SK-N-SH (cell line): Measurements from ENCODE around the gene FGD3. TPM values are rescaled to one million over a fixed set of nuclear protein-coding genes. Genes with fewer than 3 reads are reported as not detected.

Source experiments
- CTCF ChIA-PET: fragments of 300-600, 350-600 bp; formaldehyde crosslinking; extraction: SDS; loops from one replicate; lab custom pipeline; 2021; lab: Yijun Ruan, JAX
- POLR2A ChIA-PET: fragments of 350-600 bp; sonication (Branson Sonifier 250); formaldehyde crosslinking; extraction: SDS; loops from one replicate; lab custom pipeline; 2020; ENCODE audit warnings: antibody characterized with exemption, inconsistent platforms; lab: Yijun Ruan, JAX
- DNase-seq: peaks from one replicate; pipeline ENCODE4 v3.0.0; 2012
- H2AFZ ChIP-seq: fragments of 200-600 bp; sonication (generic); 2 replicates; pipeline ENCODE4 v1.8.1; 2016; ENCODE audit warnings: antibody characterized with exemption, mild to moderate bottlenecking, low read depth
- H3F3A ChIP-seq: fragments of 200-600 bp; sonication (generic); replicated peaks from 2 replicates; pipeline ENCODE3; 2016; ENCODE audit warnings: antibody characterized with exemption, mild to moderate bottlenecking; ENCODE audit not compliant: insufficient read depth
- H3K27ac ChIP-seq, 2 experiments: fragments of 200-500 bp in 1 of 2; fragments of 200-600 bp in 1 of 2; sonication (Bioruptor generic) in 1 of 2; sonication (generic), shearing (Covaris generic) in 1 of 2; 2 replicates each; pipeline versions ENCODE4 v1.5.1 to v1.6.1; 2014 to 2016; ENCODE audit warnings: low read depth in 2 of 2, inconsistent platforms in 1 of 2, low read length in 1 of 2, mild to moderate bottlenecking in 1 of 2, mixed read lengths in 1 of 2
- H3K27me3 ChIP-seq: fragments of 200-600 bp; sonication (generic), shearing (Covaris generic); 2 replicates; pipeline ENCODE4 v1.6.1; 2016; ENCODE audit warnings: mixed run types; ENCODE audit not compliant: insufficient read depth
- H3K36me3 ChIP-seq, 2 experiments: fragments of 200-500 bp in 1 of 2; fragments of 200-600 bp in 1 of 2; sonication (Bioruptor generic) in 1 of 2; sonication (generic) in 1 of 2; replicated peaks in 1 of 2; 2 replicates each; pipeline versions ENCODE3 to v1.5.1; 2014 to 2016; ENCODE audit warnings: low read length in 1 of 2, mild to moderate bottlenecking in 1 of 2; ENCODE audit not compliant: insufficient read depth in 2 of 2, control insufficient read depth in 1 of 2
- H3K4me1 ChIP-seq, 2 experiments: fragments of 200-500 bp in 1 of 2; fragments of 200-600 bp in 1 of 2; sonication (Bioruptor generic) in 1 of 2; sonication (generic), shearing (Covaris generic) in 1 of 2; 2 replicates each; pipeline versions ENCODE4 v1.5.1 to v1.6.1; 2014 to 2016; ENCODE audit warnings: low read depth in 1 of 2, low read length in 1 of 2, mixed run types in 1 of 2; ENCODE audit not compliant: insufficient read depth in 2 of 2, control insufficient read depth in 1 of 2
- H3K4me2 ChIP-seq: fragments of 200-600 bp; sonication (generic), shearing (Covaris generic); 2 replicates; pipeline ENCODE4 v1.6.1; 2017; ENCODE audit warnings: mixed run types
- H3K4me3 ChIP-seq, 2 experiments: fragments of 200-500 bp in 1 of 2; fragments of 200-600 bp in 1 of 2; sonication (Bioruptor generic) in 1 of 2; sonication (generic), shearing (Covaris generic) in 1 of 2; 2 replicates each; pipeline versions ENCODE4 v1.5.1 to v1.8.1; 2014 to 2016; ENCODE audit warnings: low read depth in 2 of 2, inconsistent platforms in 1 of 2, low read length in 1 of 2, mild to moderate bottlenecking in 1 of 2, mixed read lengths in 1 of 2, moderate library complexity in 1 of 2
- H3K79me2 ChIP-seq: fragments of 200-600 bp; sonication (generic); 2 replicates; pipeline ENCODE4 v1.8.1; 2017; ENCODE audit warnings: mild to moderate bottlenecking; ENCODE audit not compliant: insufficient read depth
- H3K9ac ChIP-seq: fragments of 200-600 bp; sonication (generic); 2 replicates; pipeline ENCODE4 v1.6.1; 2017; ENCODE audit warnings: mixed run types
- H3K9me2 ChIP-seq: fragments of 200-600 bp; sonication (generic); 2 replicates; pipeline ENCODE4 v1.6.1; 2017; ENCODE audit warnings: mixed run types
- H3K9me3 ChIP-seq: fragments of 200-600 bp; sonication (generic); 2 replicates; pipeline ENCODE4 v1.6.1; 2017; ENCODE audit warnings: mixed run types, mild to moderate bottlenecking, moderate library complexity
- H4K20me1 ChIP-seq: fragments of 200-600 bp; sonication (generic); 2 replicates; pipeline ENCODE4 v1.6.1; 2017; ENCODE audit warnings: mild to moderate bottlenecking, mixed run types; ENCODE audit not compliant: insufficient read depth
- EP300 ChIP-seq, 2 experiments: IDR thresholded peaks; 2 replicates each; pipeline versions ENCODE4 v1.4.0 to v1.6.1; 2012; ENCODE audit warnings: borderline replicate concordance in 1 of 2, low read depth in 1 of 2, low read length in 1 of 2
- EZH2phosphoT487 ChIP-seq: fragments of 200-600 bp; sonication (generic); IDR thresholded peaks from 2 replicates; pipeline ENCODE4 v1.6.1; 2017; ENCODE audit warnings: low read depth, mixed run types, mild to moderate bottlenecking, antibody characterized with exemption, moderate library complexity, borderline replicate concordance
- FOSL2 ChIP-seq: IDR thresholded peaks from 2 replicates; pipeline ENCODE4 v1.4.0; 2012; ENCODE audit warnings: low read depth, mild to moderate bottlenecking, moderate library complexity, borderline replicate concordance
- FOXM1 ChIP-seq: IDR thresholded peaks from 2 replicates; pipeline ENCODE4 v1.4.0; 2012; ENCODE audit warnings: low read depth, mild to moderate bottlenecking
- GATA2 ChIP-seq: sonication (generic); formaldehyde crosslinking; IDR thresholded peaks from 2 replicates; pipeline ENCODE4 v1.5.0; 2020; ENCODE audit warnings: mild to moderate bottlenecking, missing genetic modification reagents
- MXI1 ChIP-seq: IDR thresholded peaks from 2 replicates; pipeline ENCODE4 v1.6.1; 2012; ENCODE audit warnings: mild to moderate bottlenecking, low read depth, low read length, improper control_type of control experiment
- NFIC ChIP-seq: IDR thresholded peaks from 2 replicates; pipeline ENCODE4 v1.4.0; 2012; ENCODE audit warnings: borderline replicate concordance
- POLR2AphosphoS5 ChIP-seq: IDR thresholded peaks from 2 replicates; pipeline ENCODE4 v1.6.1; 2012; ENCODE audit warnings: low read depth, low read length
- RAD21 ChIP-seq: IDR thresholded peaks from 2 replicates; pipeline ENCODE4 v1.6.1; 2012; ENCODE audit warnings: mild to moderate bottlenecking, low read length
- RFX5 ChIP-seq: IDR thresholded peaks from 2 replicates; pipeline ENCODE4 v1.6.1; 2012; ENCODE audit warnings: mild to moderate bottlenecking, improper control_type of control experiment, low read length
- YY1 ChIP-seq: IDR thresholded peaks from 2 replicates; pipeline ENCODE4 v1.4.0; 2012; ENCODE audit warnings: low read depth, mild to moderate bottlenecking
- WGBS: methylation state at CpG from one replicate; pipeline ENCODE4 v1.1.6; 2017; ENCODE audit warnings: low lambda C conversion rate; 5-methylcytosine and 5-hydroxymethylcytosine counted together
- polyA plus RNA-seq, 3 experiments: library from polyadenylated mRNA; depleted of rRNA; stranded (reverse); fragments of >200 nt; gene quantifications; 2 replicates each; pipeline ENCODE4 v1.2.3, GENCODE V29; 2012
- TF ChIP-seq, protein P1 (sequence below): IDR thresholded peaks from 2 replicates; pipeline ENCODE4 v1.4.0; 2012; ENCODE audit warnings: low read depth, borderline replicate concordance
- TF ChIP-seq, protein P2 (sequence below): fragments of 150-350 bp; IDR thresholded peaks from 2 replicates; pipeline ENCODE4 v1.6.1; 2016; ENCODE audit warnings: mild to moderate bottlenecking, low read depth, low read length
- TF ChIP-seq, protein P3 (sequence below): IDR thresholded peaks from 2 replicates; pipeline ENCODE4; 2012
- TF ChIP-seq, protein P4 (sequence below): IDR thresholded peaks from 2 replicates; pipeline ENCODE4 v1.4.0; 2012; ENCODE audit warnings: low read depth

The FGD3 gene
- polyA plus RNA-seq, 1 of the 3 experiments (the other 2 are of a cell fraction), result not detected

DNA sequence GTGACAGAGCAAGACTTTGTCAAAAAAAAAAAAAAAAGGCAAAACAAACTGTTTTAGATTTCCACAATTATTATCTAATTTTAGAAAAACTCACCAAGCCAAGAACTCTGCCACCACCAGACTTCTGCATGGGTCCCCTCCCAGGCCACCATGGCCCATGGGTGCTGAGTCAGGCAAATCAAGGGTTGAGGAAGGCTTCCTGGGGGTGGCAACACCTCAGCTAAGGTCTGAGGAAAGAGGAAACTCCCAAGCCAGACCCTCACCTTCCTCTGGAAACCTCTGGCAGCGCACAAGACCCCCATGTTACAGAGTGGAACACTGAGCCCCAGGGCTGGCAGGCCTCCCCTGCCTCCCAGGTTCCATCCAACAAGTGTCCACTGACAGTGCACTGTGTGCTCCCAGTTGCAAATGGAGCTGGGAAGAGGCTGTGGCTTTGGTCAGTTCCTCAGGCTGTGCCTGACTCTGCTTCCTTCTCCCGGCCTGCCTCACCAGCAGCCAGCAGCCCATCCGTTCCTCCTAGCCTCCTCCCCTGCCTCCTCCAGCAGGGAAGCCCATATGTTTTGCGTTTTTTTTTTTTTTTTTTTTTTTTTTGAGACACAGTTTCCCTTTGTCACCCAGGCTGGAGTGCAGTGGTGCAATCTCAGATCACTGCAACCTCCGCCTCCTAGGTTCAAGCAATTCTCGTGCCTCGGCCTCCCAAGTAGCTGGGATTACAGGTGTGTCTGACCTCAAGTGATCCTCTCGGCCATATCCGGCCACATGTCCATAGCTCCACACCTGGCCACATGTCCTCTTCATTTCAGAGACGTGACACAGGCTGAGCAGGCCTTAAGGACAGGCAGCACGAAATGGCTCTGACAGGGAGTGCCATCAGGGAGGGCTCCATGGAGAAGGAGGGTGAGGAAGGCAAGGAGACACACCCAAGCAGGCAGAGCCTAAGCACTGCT, 107.7 kb downstream of the FGD3 start:
- no peaks in the 10 kb centered on the region for H4K20me1 ChIP-seq
- no peaks in the 10 kb centered on the region for H3K27me3 ChIP-seq
- WGBS, result 73% methylated on average over 6 of the region's 11 CpGs
- no peak overlapping the region for H3K4me3 ChIP-seq
- no peak overlapping the region for H3K27ac ChIP-seq
- no peaks in the 10 kb centered on the region for H3F3A ChIP-seq
- no peak overlapping the region for H2AFZ ChIP-seq
- no peaks in the 10 kb centered on the region for H3K36me3 ChIP-seq
- POLR2A ChIA-PET, result no interaction called here
- H3K79me2 ChIP-seq, result no peaks in the 10 kb centered on the region
- peaks cover 0 to 13% of the 10 kb centered on the region in 2 experiments; a peak in 1 of 4 replicates for H3K4me1 ChIP-seq
- no peak for DNase-seq
- TF ChIP-seq, protein P1, sequence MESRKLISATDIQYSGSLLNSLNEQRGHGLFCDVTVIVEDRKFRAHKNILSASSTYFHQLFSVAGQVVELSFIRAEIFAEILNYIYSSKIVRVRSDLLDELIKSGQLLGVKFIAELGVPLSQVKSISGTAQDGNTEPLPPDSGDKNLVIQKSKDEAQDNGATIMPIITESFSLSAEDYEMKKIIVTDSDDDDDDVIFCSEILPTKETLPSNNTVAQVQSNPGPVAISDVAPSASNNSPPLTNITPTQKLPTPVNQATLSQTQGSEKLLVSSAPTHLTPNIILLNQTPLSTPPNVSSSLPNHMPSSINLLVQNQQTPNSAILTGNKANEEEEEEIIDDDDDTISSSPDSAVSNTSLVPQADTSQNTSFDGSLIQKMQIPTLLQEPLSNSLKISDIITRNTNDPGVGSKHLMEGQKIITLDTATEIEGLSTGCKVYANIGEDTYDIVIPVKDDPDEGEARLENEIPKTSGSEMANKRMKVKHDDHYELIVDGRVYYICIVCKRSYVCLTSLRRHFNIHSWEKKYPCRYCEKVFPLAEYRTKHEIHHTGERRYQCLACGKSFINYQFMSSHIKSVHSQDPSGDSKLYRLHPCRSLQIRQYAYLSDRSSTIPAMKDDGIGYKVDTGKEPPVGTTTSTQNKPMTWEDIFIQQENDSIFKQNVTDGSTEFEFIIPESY, result no peak
- TF ChIP-seq POLR2AphosphoS5, result no peak
- no peak for TF ChIP-seq FOXM1
- TF ChIP-seq, all 33 proteins: peak for 0
- H3K9ac ChIP-seq, result no peak overlapping the region
- H3K9me2 ChIP-seq, result no peaks in the 10 kb centered on the region
- CTCF ChIA-PET, result interaction anchor here (0.8 to 1.1 kb wide), 2 partner anchors 52 to 958 kb away, joined by 3 read pairs; no protein-coding TSS in a partner anchor
- H3K4me2 ChIP-seq, result no peak overlapping the region
- no peaks in the 10 kb centered on the region for H3K9me3 ChIP-seq

DNA sequence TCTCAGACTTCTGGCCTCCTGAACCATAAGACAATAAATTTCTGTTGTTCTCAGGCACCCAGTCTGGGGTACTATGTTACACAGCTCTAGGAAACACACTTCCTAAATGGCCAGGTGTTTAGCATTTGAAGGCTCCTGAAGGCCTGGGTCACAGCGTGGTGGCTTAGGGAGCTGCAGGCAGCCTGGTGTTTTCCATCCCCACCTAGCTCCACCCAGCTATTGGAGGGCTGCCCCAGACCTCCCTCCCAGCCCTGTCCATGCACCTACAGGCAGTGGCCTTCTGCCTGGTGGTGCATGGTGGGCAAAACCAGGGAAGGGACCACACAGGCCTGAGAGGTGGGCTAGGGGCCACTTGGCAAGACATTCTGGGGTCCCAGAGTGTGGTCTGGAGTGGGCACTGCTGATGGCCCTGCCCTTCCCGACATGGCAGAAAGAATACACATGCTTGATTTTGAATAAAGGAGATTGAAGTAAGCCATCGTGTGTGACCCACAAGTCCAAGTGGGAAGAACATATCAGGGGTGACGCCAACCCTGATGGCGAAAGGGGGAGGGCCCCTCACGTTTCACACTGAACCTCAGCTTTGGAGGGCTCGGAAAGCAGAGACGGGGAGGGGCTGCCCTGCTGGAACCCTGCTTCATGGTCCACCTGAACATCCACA, 109.8 kb downstream of the FGD3 start:
- ChIA-PET CTCF (no interaction called here), POLR2A (no interaction called here)
- H2AFZ ChIP-seq, result no peak overlapping the region
- H3K27ac ChIP-seq, result no peak overlapping the region
- H3K9ac ChIP-seq, result no peak overlapping the region
- H3K4me2 ChIP-seq, result no peak overlapping the region
- peaks cover 0 to 13% of the 10 kb centered on the region in 2 experiments; a peak in 1 of 4 replicates for H3K4me1 ChIP-seq
- no peaks in the 10 kb centered on the region for H3K9me3 ChIP-seq
- H4K20me1 ChIP-seq, result no peaks in the 10 kb centered on the region
- no peaks in the 10 kb centered on the region for H3K79me2 ChIP-seq
- no peaks in the 10 kb centered on the region for H3K27me3 ChIP-seq
- DNase-seq, result no peak
- 92% methylated on average over 7 of the region's 8 CpGs for WGBS
- no peaks in the 10 kb centered on the region for H3K36me3 ChIP-seq
- no peaks in the 10 kb centered on the region for H3K9me2 ChIP-seq
- H3F3A ChIP-seq, result no peaks in the 10 kb centered on the region
- no peak overlapping the region for H3K4me3 ChIP-seq
- TF ChIP-seq FOXM1, result no peak
- TF ChIP-seq, protein P2, sequence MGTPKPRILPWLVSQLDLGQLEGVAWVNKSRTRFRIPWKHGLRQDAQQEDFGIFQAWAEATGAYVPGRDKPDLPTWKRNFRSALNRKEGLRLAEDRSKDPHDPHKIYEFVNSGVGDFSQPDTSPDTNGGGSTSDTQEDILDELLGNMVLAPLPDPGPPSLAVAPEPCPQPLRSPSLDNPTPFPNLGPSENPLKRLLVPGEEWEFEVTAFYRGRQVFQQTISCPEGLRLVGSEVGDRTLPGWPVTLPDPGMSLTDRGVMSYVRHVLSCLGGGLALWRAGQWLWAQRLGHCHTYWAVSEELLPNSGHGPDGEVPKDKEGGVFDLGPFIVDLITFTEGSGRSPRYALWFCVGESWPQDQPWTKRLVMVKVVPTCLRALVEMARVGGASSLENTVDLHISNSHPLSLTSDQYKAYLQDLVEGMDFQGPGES, result no peak
- TF ChIP-seq EZH2phosphoT487, result no peak
- no peak for TF ChIP-seq RFX5
- no peak for TF ChIP-seq FOSL2
- TF ChIP-seq, protein P3, sequence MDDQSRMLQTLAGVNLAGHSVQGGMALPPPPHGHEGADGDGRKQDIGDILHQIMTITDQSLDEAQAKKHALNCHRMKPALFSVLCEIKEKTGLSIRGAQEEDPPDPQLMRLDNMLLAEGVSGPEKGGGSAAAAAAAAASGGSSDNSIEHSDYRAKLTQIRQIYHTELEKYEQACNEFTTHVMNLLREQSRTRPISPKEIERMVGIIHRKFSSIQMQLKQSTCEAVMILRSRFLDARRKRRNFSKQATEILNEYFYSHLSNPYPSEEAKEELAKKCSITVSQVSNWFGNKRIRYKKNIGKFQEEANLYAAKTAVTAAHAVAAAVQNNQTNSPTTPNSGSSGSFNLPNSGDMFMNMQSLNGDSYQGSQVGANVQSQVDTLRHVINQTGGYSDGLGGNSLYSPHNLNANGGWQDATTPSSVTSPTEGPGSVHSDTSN, result no peak
- TF ChIP-seq, protein P1, result no peak
- TF ChIP-seq, protein P4, sequence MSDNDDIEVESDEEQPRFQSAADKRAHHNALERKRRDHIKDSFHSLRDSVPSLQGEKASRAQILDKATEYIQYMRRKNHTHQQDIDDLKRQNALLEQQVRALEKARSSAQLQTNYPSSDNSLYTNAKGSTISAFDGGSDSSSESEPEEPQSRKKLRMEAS, result no peak
- no peak for TF ChIP-seq MXI1
- TF ChIP-seq NFIC, result no peak
- no peak for TF ChIP-seq GATA2 (CRISPR knock-in tag)
- no peak for TF ChIP-seq RAD21
- no peak for TF ChIP-seq YY1
- no peak for TF ChIP-seq EP300 (IDR thresholded peaks at IDR 0.05; ENCODE audit: borderline replicate concordance in 1 of 2, low read depth in 1 of 2, low read length in 1 of 2)
